Progenitor cell of endocrine pancreas (in vitro differentiated cells): ENCODE results near the gene EMC9. TPM values are rescaled to one million over a fixed set of nuclear protein-coding genes. Genes with fewer than 3 reads are reported as not detected.

Experiments
- DNase-seq: peaks from one replicate; pipeline ENCODE4 v3.0.0; 2021; ENCODE audit warnings: low spot score; ENCODE audit not compliant: unreplicated experiment
- H3K27ac Mint-ChIP-seq: 2 replicates; pipeline ENCODE4 v1.8.0; 2021; ENCODE audit warnings: mild to moderate bottlenecking, moderate library complexity, mixed read lengths
- H3K27me3 Mint-ChIP-seq: 2 replicates; pipeline ENCODE4 v1.8.0; 2021; ENCODE audit warnings: mixed read lengths
- H3K36me3 Mint-ChIP-seq: 2 replicates; pipeline ENCODE4 v1.8.0; 2022; ENCODE audit warnings: mixed read lengths; ENCODE audit not compliant: insufficient read depth
- H3K4me1 Mint-ChIP-seq: 2 replicates; pipeline ENCODE4 v1.8.0; 2021; ENCODE audit warnings: low read depth, mixed read lengths
- H3K4me3 Mint-ChIP-seq: 2 replicates; pipeline ENCODE4 v1.8.0; 2021; ENCODE audit warnings: low read depth, mild to moderate bottlenecking, moderate library complexity, mixed read lengths
- H3K9me3 Mint-ChIP-seq: 2 replicates; pipeline ENCODE4 v1.8.0; 2021; ENCODE audit warnings: low read depth, mixed read lengths
- CTCF ChIP-seq: fragments of 200-600 bp; sonication (generic); IDR thresholded peaks from one replicate; pipeline ENCODE4 v1.5.0; 2021; ENCODE audit warnings: antibody characterized with exemption, mild to moderate bottlenecking; ENCODE audit not compliant: unreplicated experiment
- total RNA-seq: library from RNA; stranded (reverse); gene quantifications from 2 replicates; pipeline ENCODE4 v1.2.1, GENCODE V29; 2021

Gene EMC9
- total RNA-seq, 1 donor from 2014 or later = 22.9 TPM

GRCh38 chr14:24143511-24143910 is 2.1 kb upstream of the EMC9 start:
- no peak for DNase-seq
- Mint-ChIP-seq H3K36me3 (peaks cover 2% of the 10 kb centered on the region), H3K4me3 (no peak overlapping the region), H3K4me1 (peaks cover 36% of the 10 kb centered on the region), H3K27me3 (no peaks in the 10 kb centered on the region), H3K27ac (no peak overlapping the region), H3K9me3 (no peaks in the 10 kb centered on the region)
- no peak for TF ChIP-seq CTCF

DNA sequence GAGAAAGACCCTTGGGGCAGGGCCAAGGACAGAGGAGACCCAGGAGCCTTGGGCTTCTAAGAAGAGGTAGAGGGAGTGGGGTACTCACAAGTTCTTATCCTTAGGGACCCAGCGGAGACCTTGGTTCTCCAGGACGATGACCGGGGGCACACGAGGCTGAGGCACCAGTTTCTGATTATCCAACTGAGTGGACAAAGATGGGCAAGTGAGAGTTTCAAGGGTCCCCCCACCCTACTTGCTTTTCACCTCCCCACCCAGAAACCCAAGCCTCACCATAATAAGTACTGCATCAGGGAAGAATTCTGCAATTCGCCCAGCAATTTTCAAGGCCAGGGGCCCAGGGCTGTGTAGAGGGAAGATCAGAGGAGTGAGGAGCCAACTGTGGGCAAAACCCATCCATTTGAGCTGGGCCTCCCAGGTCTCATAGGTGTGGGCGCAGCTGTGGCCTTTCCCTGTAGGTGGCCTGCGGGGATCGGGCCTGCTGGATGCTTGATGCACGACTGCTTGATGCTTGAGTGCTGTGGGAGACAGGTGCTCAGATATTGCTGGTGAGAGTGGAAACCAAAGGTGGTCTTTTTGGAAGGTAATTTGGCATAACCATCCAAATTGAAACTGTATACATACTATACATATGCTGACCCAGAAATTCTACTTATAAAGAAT is 2.0 kb downstream of the EMC9 start:
- no peak for TF ChIP-seq CTCF
- Mint-ChIP-seq H3K27me3 (no peaks in the 10 kb centered on the region), H3K27ac (no peak overlapping the region)

GRCh38 chr14:24138396-24139271 is 2.8 kb downstream of the EMC9 start:
- no peak for TF ChIP-seq CTCF

More for the DNA sequence above, 2.0 kb downstream of the EMC9 start:
- peak overlapping the region; percentile 61 for H3K4me3 Mint-ChIP-seq
- no peak for DNase-seq
- peaks cover 28% of the 10 kb centered on the region for H3K4me1 Mint-ChIP-seq
- H3K9me3 Mint-ChIP-seq = no peaks in the 10 kb centered on the region
- H3K36me3 Mint-ChIP-seq = peaks cover 6% of the 10 kb centered on the region

DNA sequence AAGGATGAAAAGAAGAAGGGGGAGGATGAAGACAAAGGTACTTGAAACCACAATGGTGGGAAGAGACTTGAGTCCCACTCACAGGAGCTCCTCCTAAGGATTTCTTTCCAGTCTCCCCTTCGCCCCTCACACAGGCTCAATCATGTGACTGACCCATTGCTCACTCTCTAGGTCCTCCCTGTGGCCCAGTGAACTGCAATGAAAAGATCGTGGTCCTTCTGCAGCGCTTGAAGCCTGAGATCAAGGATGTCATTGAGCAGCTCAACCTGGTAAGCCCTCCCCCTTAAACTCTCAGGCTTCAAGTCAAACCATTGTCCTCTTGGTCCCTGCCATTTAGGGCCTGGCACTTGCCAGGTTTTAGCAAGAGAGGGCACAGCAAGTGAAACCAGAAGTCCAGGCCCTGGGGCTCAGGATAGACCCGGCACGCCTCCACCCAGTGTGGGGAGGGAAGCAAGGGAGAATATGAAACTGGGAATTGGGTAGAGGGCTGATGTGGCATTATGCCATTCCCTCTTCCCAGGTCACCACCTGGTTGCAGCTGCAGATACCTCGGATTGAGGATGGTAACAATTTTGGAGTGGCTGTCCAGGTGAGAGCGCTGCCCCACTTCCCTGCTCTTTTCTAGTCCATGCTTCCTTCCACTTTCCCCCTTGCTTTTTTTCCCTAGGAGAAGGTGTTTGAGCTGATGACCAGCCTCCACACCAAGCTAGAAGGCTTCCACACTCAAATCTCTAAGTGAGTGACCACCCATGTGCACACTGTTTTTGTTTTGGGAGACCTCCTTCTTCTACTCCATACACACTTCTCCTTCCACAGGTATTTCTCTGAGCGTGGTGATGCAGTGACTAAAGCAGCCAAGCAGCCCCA is 3.6 kb downstream of the EMC9 start:
- Mint-ChIP-seq H3K9me3 (no peaks in the 10 kb centered on the region), H3K27ac (no peak overlapping the region), H3K4me3 (peak overlapping the region; percentile 55), H3K4me1 (peaks cover 28% of the 10 kb centered on the region), H3K27me3 (no peaks in the 10 kb centered on the region), H3K36me3 (peaks cover 5% of the 10 kb centered on the region)
- no peak for TF ChIP-seq CTCF
- no peak for DNase-seq

More at GRCh38 chr14:24138396-24139271, 2.8 kb downstream of the EMC9 start:
- Mint-ChIP-seq H3K9me3 (no peaks in the 10 kb centered on the region), H3K36me3 (peaks cover 5% of the 10 kb centered on the region), H3K27me3 (no peaks in the 10 kb centered on the region), H3K4me3 (peak overlapping the region; percentile 61), H3K27ac (no peak overlapping the region), H3K4me1 (peaks cover 28% of the 10 kb centered on the region)
- no peak for DNase-seq
